Measurements from ENCODE around the gene GP9.

Gene GP9

GRCh38 chr3:129016720-129017483 is 43.7 kb upstream of the GP9 start:
- no peak for TF ChIP-seq CTCF (conservative IDR thresholded peaks at IDR 0.05; ENCODE audit: control insufficient read depth, insufficient read depth, low read depth, low read length)
- no peak for DNase-seq (ENCODE audit: low read depth)
- no peak overlapping the region for H3K4me3 ChIP-seq (ENCODE audit: control insufficient read depth, low read depth, low read length)

GRCh38 chr3:129017484-129017899 is 43.1 kb upstream of the GP9 start:
- no peak overlapping the region for H3K4me3 ChIP-seq (ENCODE audit: control insufficient read depth, low read depth, low read length)
- DNase-seq (ENCODE audit: low read depth): no peak
- no peak for TF ChIP-seq CTCF (conservative IDR thresholded peaks at IDR 0.05; ENCODE audit: control insufficient read depth, insufficient read depth, low read depth, low read length)

- DNase-seq (ENCODE audit: low read depth): no peak
- no peak for TF ChIP-seq CTCF (conservative IDR thresholded peaks at IDR 0.05; ENCODE audit: control insufficient read depth, insufficient read depth, low read depth, low read length)
- no peak overlapping the region for H3K4me3 ChIP-seq (ENCODE audit: control insufficient read depth, low read depth, low read length)
Observed at GRCh38 chr3:129018271-129018670, 42.3 kb upstream of the GP9 start.

GRCh38 chr3:129018751-129019150 is 41.8 kb upstream of the GP9 start:
- H3K4me3 ChIP-seq (ENCODE audit: control insufficient read depth, low read depth, low read length): no peak overlapping the region
- TF ChIP-seq CTCF (conservative IDR thresholded peaks at IDR 0.05; ENCODE audit: control insufficient read depth, insufficient read depth, low read depth, low read length): no peak
- no peak for DNase-seq (ENCODE audit: low read depth)

- TF ChIP-seq CTCF (conservative IDR thresholded peaks at IDR 0.05; ENCODE audit: control insufficient read depth, insufficient read depth, low read depth, low read length): no peak
- no peak overlapping the region for H3K4me3 ChIP-seq (ENCODE audit: control insufficient read depth, low read depth, low read length)
- DNase-seq (ENCODE audit: low read depth): no peak
Observed at GRCh38 chr3:129019266-129019665, 41.3 kb upstream of the GP9 start.

- no peak for DNase-seq (ENCODE audit: low read depth)
- H3K4me3 ChIP-seq (ENCODE audit: control insufficient read depth, low read depth, low read length): no peak overlapping the region
- no peak for TF ChIP-seq CTCF (conservative IDR thresholded peaks at IDR 0.05; ENCODE audit: control insufficient read depth, insufficient read depth, low read depth, low read length)
Observed at GRCh38 chr3:129020691-129021090, 39.9 kb upstream of the GP9 start.
